Cardiac muscle cell (in vitro differentiated cells and primary cell): ENCODE results near the gene RRAGA. TPM values are rescaled to one million over a fixed set of nuclear protein-coding genes. Genes with fewer than 3 reads are reported as not detected.
A peak's percentile ranks its signal among the peaks of the same experiment; 100 is the strongest.

ENCODE experiments used
- DNase-seq, 2 donors: peaks; one replicate each; pipeline versions ENCODE4 v3.0.0 to v3.0.0-alpha.2; 2010 to 2017; ENCODE audit warnings: low read depth in 1 of 2, low spot score in 1 of 2
- H3K27ac ChIP-seq: fragments of 200-600 bp; sonication (generic); 2 replicates; pipeline ENCODE4 v1.5.1; 2016
- H3K27me3 ChIP-seq: fragments of 200-600 bp; sonication (generic); 2 replicates; pipeline ENCODE4 v1.6.0; 2016; ENCODE audit warnings: control low read depth
- H3K36me3 ChIP-seq: fragments of 200-600 bp; sonication (generic); 2 replicates; pipeline ENCODE4 v1.5.1; 2016; ENCODE audit warnings: control low read depth
- H3K4me1 ChIP-seq: fragments of 200-600 bp; sonication (generic); 2 replicates; pipeline ENCODE4 v1.8.1; 2017; ENCODE audit warnings: low read depth, mild to moderate bottlenecking, mixed run types
- H3K4me3 ChIP-seq: fragments of 200-600 bp; sonication (generic); 2 replicates; pipeline ENCODE4 v1.5.1; 2016; ENCODE audit warnings: mild to moderate bottlenecking
- H3K9me3 ChIP-seq: fragments of 200-600 bp; sonication (generic); 2 replicates; pipeline ENCODE4 v1.5.1; 2017; ENCODE audit warnings: low read depth, mild to moderate bottlenecking, control low read depth
- polyA plus RNA-seq: library from polyadenylated mRNA; unstranded; fragments of >200 nt; fragmentation: Nextera tagmentation; extraction: Ambion mirVana; gene quantifications from 2 replicates; pipeline ENCODE4 v1.2.1, GENCODE V29; 2016
- total RNA-seq: library from RNA; depleted of rRNA; stranded (reverse); fragments of >200 nt; gene quantifications from 2 replicates; pipeline ENCODE4 v1.2.3, GENCODE V29; 2016
- TF ChIP-seq, protein P1 (sequence below): IDR thresholded peaks from 2 replicates; pipeline ENCODE4 v1.5.1; 2012; ENCODE audit warnings: low read depth, mild to moderate bottlenecking, low read length

RRAGA gene
- total and polyA plus RNA-seq, 2 experiments from 2014 or later: 43.8 to 154 TPM

DNA sequence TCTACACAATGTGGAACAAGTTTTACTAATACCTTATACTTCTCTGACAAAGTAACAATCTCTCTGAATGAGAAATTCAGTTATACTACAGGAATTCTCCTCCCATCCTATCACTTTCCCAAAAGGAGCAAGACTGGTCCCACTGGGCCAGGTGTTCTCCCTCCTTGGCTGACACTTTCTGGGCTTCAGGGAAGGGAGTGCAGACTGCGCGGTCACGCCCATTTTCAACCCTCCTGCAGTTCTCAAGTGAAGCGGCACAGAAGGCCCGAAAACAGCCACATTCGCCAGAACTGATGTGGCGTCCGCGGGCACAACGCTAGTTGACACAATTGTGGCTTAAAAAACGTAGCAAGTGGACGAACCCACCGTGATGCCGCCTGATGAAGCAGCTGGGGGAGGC, 16.8 kb upstream of the RRAGA start:
- Histone ChIP-seq H3K27me3 (no peaks in the 10 kb centered on the region), H3K4me3 (no peak overlapping the region), H3K9me3 (no peaks in the 10 kb centered on the region)

DNA sequence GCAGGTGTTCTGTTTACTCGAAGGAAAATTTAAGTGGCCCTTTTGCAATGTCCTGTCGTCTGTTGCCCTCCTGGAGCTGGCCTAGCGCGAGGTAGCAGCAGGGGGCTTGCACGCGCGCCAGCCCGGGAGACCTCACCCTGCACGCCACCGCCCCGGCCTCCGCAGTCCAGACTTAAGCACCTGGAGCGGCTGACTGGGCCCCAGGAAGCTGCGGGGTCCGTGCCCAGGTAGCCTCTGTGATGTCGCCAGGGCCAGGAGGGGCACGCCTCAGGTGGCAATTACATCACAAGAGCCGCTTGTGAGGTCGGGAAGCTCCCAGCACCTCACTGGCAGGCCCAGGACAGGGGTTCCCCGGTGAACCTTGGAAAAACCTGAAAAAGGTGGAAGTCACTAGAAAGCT, 16.2 kb upstream of the RRAGA start, which contains the start of gene SAXO1:
SAXO1 (minus strand) TSS at position 195 of the 400 bp plus-strand sequence. CDS start 301 bp downstream, outside the sequence.
- TF ChIP-seq, protein P1, sequence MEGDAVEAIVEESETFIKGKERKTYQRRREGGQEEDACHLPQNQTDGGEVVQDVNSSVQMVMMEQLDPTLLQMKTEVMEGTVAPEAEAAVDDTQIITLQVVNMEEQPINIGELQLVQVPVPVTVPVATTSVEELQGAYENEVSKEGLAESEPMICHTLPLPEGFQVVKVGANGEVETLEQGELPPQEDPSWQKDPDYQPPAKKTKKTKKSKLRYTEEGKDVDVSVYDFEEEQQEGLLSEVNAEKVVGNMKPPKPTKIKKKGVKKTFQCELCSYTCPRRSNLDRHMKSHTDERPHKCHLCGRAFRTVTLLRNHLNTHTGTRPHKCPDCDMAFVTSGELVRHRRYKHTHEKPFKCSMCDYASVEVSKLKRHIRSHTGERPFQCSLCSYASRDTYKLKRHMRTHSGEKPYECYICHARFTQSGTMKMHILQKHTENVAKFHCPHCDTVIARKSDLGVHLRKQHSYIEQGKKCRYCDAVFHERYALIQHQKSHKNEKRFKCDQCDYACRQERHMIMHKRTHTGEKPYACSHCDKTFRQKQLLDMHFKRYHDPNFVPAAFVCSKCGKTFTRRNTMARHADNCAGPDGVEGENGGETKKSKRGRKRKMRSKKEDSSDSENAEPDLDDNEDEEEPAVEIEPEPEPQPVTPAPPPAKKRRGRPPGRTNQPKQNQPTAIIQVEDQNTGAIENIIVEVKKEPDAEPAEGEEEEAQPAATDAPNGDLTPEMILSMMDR: no peak
- Histone ChIP-seq H3K9me3 (no peaks in the 10 kb centered on the region), H3K27ac (no peak within 1 kb of the TSS), H3K4me1 (no peaks in the 10 kb centered on the region), H3K27me3 (no peaks in the 10 kb centered on the region), H3K36me3 (no peaks in the 10 kb centered on the region), H3K4me3 (no peak within 1 kb of the TSS)
- no peak for DNase-seq

More for the DNA sequence above, 16.8 kb upstream of the RRAGA start:
- peak in 1 of 2 donors; percentile 8 for DNase-seq
- Histone ChIP-seq H3K36me3 (no peaks in the 10 kb centered on the region), H3K27ac (no peak overlapping the region), H3K4me1 (no peaks in the 10 kb centered on the region)
- TF ChIP-seq, protein P1: no peak

DNA sequence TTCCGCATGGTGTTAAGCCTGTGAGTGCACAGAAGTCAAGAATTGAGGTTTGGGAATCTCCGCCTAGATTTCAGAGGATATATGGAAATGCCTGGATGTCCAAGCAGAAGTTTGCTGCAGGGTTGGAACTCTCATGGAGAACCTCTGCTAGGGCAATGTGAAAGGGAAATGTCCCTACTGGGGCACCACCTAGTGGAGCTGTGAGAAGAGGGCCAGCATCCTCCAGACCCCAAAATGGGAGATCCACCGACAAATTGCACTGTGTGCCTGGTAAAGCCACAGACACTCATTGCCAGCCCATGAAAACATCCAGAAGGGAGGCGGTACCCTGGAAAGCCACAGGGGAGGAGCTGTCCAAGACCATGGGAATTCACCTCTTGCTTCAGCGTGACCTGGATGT, 12.6 kb upstream of the RRAGA start:
- H3K27me3 ChIP-seq: no peaks in the 10 kb centered on the region
- TF ChIP-seq, protein P1: no peak
- DNase-seq: no peak

DNA sequence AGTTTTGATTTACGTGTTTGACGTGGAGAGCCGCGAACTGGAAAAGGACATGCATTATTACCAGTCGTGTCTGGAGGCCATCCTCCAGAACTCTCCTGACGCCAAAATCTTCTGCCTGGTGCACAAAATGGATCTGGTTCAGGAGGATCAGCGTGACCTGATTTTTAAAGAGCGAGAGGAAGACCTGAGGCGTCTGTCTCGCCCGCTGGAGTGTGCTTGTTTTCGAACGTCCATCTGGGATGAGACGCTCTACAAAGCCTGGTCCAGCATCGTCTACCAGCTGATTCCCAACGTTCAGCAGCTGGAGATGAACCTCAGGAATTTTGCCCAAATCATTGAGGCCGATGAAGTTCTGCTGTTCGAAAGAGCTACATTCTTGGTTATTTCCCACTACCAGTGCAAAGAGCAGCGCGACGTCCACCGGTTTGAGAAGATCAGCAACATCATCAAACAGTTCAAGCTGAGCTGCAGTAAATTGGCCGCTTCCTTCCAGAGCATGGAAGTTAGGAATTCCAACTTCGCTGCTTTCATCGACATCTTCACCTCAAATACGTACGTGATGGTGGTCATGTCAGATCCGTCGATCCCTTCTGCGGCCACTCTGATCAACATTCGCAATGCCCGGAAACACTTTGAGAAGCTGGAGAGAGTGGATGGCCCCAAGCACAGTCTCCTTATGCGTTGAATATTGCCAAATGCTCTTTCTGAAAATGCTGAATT, 850 bp downstream of the RRAGA start:
- Histone ChIP-seq H3K4me3 (peak overlapping the region; percentile 62), H3K4me1 (no peaks in the 10 kb centered on the region), H3K36me3 (no peaks in the 10 kb centered on the region), H3K9me3 (no peaks in the 10 kb centered on the region), H3K27ac (peak overlapping the region; percentile 91), H3K27me3 (no peaks in the 10 kb centered on the region)
- peak; percentile 40 to 53 for DNase-seq
- TF ChIP-seq, protein P1: no peak

More for the DNA sequence above, 12.6 kb upstream of the RRAGA start:
- no peak overlapping the region for H3K4me3 ChIP-seq
- H3K27ac ChIP-seq: no peak overlapping the region
- H3K36me3 ChIP-seq: no peaks in the 10 kb centered on the region
- H3K9me3 ChIP-seq: no peaks in the 10 kb centered on the region
- H3K4me1 ChIP-seq: no peaks in the 10 kb centered on the region

DNA sequence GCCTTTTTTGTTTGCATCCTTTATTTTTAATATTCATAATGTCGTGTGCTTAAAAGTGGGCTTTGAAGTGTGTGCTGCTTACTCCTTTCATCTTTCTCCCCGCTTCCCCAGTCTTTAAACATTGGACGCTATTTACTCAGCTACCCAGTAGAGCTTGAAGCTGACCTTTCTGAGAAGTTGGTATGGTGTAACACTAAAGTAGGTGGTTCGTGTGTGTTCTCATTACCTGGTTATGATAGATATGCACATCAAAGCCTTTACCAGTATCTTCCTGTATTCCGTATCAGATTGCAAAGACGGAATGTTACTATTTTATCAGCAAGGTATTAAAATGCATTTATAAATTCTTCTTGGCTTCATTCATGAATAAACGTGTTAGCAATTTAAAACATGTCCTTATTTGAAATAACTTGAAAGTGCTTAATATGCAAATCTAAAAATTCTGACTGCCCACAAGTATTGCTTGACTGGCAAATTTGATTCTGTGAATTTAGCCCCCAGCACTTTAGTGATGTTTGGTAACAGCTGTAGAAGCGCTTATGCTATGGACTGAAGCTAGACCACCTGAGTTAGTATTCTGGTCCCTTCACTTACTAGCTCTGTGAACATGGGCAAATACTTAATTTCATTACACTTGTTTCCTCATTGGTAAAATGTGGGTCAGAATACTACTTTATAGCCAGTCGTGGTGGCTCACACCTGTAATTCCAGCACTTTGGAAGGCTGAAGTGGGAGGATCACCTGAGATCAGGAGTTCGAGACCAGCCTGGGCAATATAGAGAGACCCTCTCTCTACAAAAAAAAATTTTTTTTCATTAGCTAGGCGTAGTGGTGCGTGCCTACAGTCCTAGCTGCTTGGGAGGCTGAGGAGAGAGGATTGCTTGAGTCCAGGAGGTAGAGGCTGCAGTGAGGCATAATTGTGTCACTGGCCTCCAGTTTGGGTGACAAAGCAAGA, 1.7 kb downstream of the RRAGA start:
- Histone ChIP-seq H3K36me3 (no peaks in the 10 kb centered on the region), H3K4me1 (no peaks in the 10 kb centered on the region), H3K4me3 (peak overlapping the region; percentile 62), H3K27ac (peak overlapping the region; percentile 91), H3K27me3 (no peaks in the 10 kb centered on the region), H3K9me3 (no peaks in the 10 kb centered on the region)
- no peak for DNase-seq
- TF ChIP-seq, protein P1: no peak
